ENCODE measurements around the gene PPDPF.
"Not testable (repeated sequence)": the region's sequence is repeated elsewhere in the genome, so short reads cannot be mapped to it uniquely, and the experiment has no call there.

Gene PPDPF

GRCh38 chr20:63520504-63520933 is at the start of gene PPDPF:
PPDPF (plus strand) TSS chr20:63520765; CDS start chr20:63521309, 544 bp downstream.
- DNase-seq, result peak; percentile 70

- DNase-seq, result no peak
Measured at GRCh38 chr20:63471002-63471716, 49.4 kb upstream of the PPDPF start.

- DNase-seq, result no peak
Measured at GRCh38 chr20:63471717-63471980, 48.9 kb upstream of the PPDPF start.

GRCh38 chr20:63471981-63472831 is 48.4 kb upstream of the PPDPF start, which contains the start of gene KCNQ2:
KCNQ2 (minus strand) TSS chr20:63472655; CDS start chr20:63472463, 192 bp downstream.
- DNase-seq, result no peak

GRCh38 chr20:63472862-63473390 is 47.6 kb upstream of the PPDPF start:
- DNase-seq, result no peak

GRCh38 chr20:63473555-63474449 is 46.8 kb upstream of the PPDPF start:
- DNase-seq, result no peak

GRCh38 chr20:63475209-63475608 is 45.4 kb upstream of the PPDPF start:
- DNase-seq, result no peak

GRCh38 chr20:63477061-63477616 is 43.4 kb upstream of the PPDPF start:
- DNase-seq, result no peak

GRCh38 chr20:63477944-63478343 is 42.6 kb upstream of the PPDPF start:
- no peak for DNase-seq

- DNase-seq, result no peak
Measured at GRCh38 chr20:63478346-63479302, 41.9 kb upstream of the PPDPF start.

- DNase-seq, result not testable (repeated sequence)
Measured at GRCh38 chr20:63479695-63480419, 40.7 kb upstream of the PPDPF start.

- no peak for DNase-seq
Measured at GRCh38 chr20:63481503-63481902, 39.1 kb upstream of the PPDPF start.

- DNase-seq, result no peak
Measured at GRCh38 chr20:63482021-63482587, 38.5 kb upstream of the PPDPF start.

- DNase-seq, result no peak
Measured at GRCh38 chr20:63483834-63484233, 36.7 kb upstream of the PPDPF start.

GRCh38 chr20:63484236-63484635 is 36.3 kb upstream of the PPDPF start:
- DNase-seq, result no peak

GRCh38 chr20:63484651-63485403 is 35.7 kb upstream of the PPDPF start:
- no peak for DNase-seq

- DNase-seq, result no peak
Measured at GRCh38 chr20:63486300-63486855, 34.2 kb upstream of the PPDPF start.

GRCh38 chr20:63487116-63487764 is 33.3 kb upstream of the PPDPF start:
- DNase-seq, result no peak

GRCh38 chr20:63487781-63488241 is 32.8 kb upstream of the PPDPF start:
- no peak for DNase-seq
